ENCODE measurements around the gene P3H2. TPM values are rescaled to one million over a fixed set of nuclear protein-coding genes. Genes with fewer than 3 reads are reported as not detected.

P3H2 gene
- total and polyA plus RNA-seq, 11 donors = 0.55 to 24.8 (median 3.8) TPM

- intact Hi-C loops (cut with DNase I) = loop anchor here in 4 of 10 donors (5.0 kb wide), 3 partner anchors 57 to 182 kb away; partner anchors contain the start of gene P3H2 (in 1 of the 4)
- no peak for DNase-seq
- no peaks in the 10 kb centered on the region for H3K27me3 ChIP-seq
- WGBS, 4 donors = 71 to 98% methylated on average over 2 of the region's 2 CpGs; no CpG with 5 or more reads in 2 of the 4 donors
- H3K27ac ChIP-seq = no peak overlapping the region
- no peaks in the 10 kb centered on the region for H3K36me3 ChIP-seq
- H3K9me3 ChIP-seq = no peaks in the 10 kb centered on the region
- no peak overlapping the region for H3K4me3 ChIP-seq
- peaks cover 0 to 14% (median 0%) of the 10 kb centered on the region in 12 donors for H3K4me1 ChIP-seq
- no peak for ATAC-seq
- TF ChIP-seq POLR2A (IDR thresholded peaks at IDR 0.05) (no peak), CTCF (IDR thresholded peaks at IDR 0.05) (no peak)
These were observed 100.9 kb downstream of the P3H2 start for GRCh38 chr3:190019844-190020243.

GRCh38 chr3:190019006-190019405, 101.7 kb downstream of the P3H2 start:
- no peaks in the 10 kb centered on the region for H3K36me3 ChIP-seq
- intact Hi-C loops (cut with DNase I) = loop anchor here in 3 of 10 donors (5.0 kb wide), 1 partner anchor 183 kb away; no protein-coding TSS in a partner anchor
- H3K27me3 ChIP-seq = no peaks in the 10 kb centered on the region
- DNase-seq (no peak), ATAC-seq (peak in 1 of 4 donors; percentile 52)
- H3K27ac ChIP-seq = peak overlapping the region in 2 of 12 donors; percentile 10 to 35
- H3K9me3 ChIP-seq = no peaks in the 10 kb centered on the region
- TF ChIP-seq POLR2A (IDR thresholded peaks at IDR 0.05) (no peak), CTCF (IDR thresholded peaks at IDR 0.05) (no peak)
- WGBS, 4 donors = 37 to 58% (median 49%) methylated on average over 2 of the region's 2 CpGs
- peaks cover 0 to 10% (median 0%) of the 10 kb centered on the region in 12 donors for H3K4me1 ChIP-seq
- H3K4me3 ChIP-seq = no peak overlapping the region

- no peak for ATAC-seq
These were observed 102.2 kb downstream of the P3H2 start for GRCh38 chr3:190018460-190018859.

More at GRCh38 chr3:190018460-190018859, 102.2 kb downstream of the P3H2 start:
- Histone ChIP-seq H3K4me1 (peaks cover 0 to 10% (median 0%) of the 10 kb centered on the region in 12 donors), H3K27me3 (no peaks in the 10 kb centered on the region), H3K27ac (peak overlapping the region in 2 of 12 donors; percentile 10 to 35), H3K9me3 (no peaks in the 10 kb centered on the region), H3K36me3 (no peaks in the 10 kb centered on the region), H3K4me3 (no peak overlapping the region)
- intact Hi-C loops (cut with DNase I) = loop anchor here in 3 of 10 donors (5.0 kb wide), 1 partner anchor 184 kb away; no protein-coding TSS in a partner anchor
- TF ChIP-seq CTCF (IDR thresholded peaks at IDR 0.05) = no peak
- TF ChIP-seq POLR2A (IDR thresholded peaks at IDR 0.05) = no peak
- 95 to 100% (median 100%) methylated on average over 1 of the region's 1 CpG for WGBS, 4 donors
- DNase-seq = no peak
